GM12872 (cell line): ENCODE results near the gene CCNY.

Experiments used
- TF ChIP-seq, protein P1 (sequence below): IDR thresholded peaks from 3 replicates; pipeline ENCODE4 v1.5.1; 2011; ENCODE audit warnings: low read depth, mild to moderate bottlenecking, low read length, moderate library complexity; ENCODE audit not compliant: insufficient read depth

CCNY gene

DNA sequence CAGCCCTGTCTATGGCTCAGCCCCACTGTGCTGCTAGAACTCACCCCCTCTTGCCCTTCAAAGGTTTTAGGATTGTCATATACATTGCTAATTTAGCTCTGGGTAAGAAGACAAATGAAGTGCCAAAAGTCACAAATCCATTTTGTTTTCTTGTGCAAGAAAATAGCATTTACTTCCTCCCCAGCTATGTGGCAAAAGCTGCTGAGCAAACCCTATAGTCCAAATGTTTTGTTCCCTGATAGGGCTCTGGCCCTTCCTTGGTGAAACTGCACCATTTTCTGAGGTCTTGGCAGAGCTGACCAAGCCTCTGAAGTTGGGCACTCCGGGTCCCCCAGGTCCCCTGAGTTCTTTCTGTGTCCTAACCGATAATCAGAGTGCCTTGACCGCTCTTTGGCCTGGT, 184.7 kb downstream of the CCNY start:
- TF ChIP-seq, protein P1, sequence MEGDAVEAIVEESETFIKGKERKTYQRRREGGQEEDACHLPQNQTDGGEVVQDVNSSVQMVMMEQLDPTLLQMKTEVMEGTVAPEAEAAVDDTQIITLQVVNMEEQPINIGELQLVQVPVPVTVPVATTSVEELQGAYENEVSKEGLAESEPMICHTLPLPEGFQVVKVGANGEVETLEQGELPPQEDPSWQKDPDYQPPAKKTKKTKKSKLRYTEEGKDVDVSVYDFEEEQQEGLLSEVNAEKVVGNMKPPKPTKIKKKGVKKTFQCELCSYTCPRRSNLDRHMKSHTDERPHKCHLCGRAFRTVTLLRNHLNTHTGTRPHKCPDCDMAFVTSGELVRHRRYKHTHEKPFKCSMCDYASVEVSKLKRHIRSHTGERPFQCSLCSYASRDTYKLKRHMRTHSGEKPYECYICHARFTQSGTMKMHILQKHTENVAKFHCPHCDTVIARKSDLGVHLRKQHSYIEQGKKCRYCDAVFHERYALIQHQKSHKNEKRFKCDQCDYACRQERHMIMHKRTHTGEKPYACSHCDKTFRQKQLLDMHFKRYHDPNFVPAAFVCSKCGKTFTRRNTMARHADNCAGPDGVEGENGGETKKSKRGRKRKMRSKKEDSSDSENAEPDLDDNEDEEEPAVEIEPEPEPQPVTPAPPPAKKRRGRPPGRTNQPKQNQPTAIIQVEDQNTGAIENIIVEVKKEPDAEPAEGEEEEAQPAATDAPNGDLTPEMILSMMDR: no peak

DNA sequence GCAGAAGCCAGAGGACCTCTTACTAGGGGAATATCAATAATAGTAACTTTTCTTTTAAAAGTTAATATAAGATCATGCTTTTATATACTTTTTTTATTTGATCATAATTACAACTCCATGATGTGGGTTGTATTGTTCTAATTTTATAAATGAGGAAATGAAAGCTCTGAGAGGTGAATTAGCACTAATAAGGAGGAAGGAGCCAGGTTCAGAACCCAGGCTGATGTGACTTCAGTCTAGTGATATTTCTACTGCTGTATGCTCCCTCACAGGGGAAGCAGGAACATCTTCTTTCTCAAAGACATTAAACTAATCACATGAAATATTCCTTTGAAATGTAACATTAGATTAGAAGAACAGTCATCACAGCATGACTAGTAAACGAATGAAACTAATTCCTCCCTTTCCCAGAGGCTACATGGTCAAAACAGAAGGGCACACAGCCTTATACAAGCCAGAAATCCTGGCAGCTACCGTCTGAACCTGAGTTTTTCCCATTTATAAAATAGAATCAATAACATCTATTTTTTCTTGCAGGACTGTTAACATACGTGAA, 187.4 kb downstream of the CCNY start:
- TF ChIP-seq, protein P1: no peak

DNA sequence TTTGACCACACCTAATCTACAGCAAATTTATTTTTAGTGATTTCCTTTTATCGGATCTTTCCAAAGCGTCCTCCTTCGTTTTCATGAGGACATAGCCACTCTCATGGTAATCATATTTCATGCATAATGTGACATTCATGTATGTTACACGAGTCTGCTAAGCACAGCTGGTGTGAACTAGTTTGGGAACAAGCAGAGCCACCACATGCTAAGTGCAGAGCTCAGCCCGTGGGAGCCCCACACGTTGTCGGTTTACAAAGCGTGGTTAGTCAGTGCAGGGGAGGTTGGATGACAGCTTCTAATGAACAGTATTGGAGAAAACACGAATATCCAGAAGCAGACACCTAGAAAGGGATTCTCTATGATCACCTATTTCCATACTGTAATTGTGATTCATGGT, 190.4 kb downstream of the CCNY start:
- TF ChIP-seq, protein P1: no peak

DNA sequence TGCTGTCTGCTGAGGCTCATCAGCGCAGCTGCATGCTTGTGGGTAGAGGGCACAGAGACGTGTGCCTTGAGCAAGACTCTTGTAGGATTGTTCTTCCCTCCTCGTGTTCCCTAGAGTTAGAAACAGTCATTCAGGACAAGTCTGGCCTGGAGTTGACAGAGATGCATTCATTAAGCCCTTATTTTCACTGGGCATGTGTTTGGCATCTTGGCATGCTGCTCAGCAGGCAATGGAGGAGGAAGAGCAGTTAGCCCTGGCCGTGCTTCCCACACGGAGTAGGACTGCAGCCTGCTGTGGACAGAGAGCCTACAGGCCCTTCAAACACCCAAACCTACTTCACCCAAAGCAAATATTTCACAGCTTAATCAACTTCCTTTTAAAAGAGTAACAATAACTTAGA, 195.8 kb downstream of the CCNY start:
- TF ChIP-seq, protein P1: no peak

GRCh38 chr10:35533565-35533964, 197.3 kb downstream of the CCNY start:
- TF ChIP-seq, protein P1: no peak

DNA sequence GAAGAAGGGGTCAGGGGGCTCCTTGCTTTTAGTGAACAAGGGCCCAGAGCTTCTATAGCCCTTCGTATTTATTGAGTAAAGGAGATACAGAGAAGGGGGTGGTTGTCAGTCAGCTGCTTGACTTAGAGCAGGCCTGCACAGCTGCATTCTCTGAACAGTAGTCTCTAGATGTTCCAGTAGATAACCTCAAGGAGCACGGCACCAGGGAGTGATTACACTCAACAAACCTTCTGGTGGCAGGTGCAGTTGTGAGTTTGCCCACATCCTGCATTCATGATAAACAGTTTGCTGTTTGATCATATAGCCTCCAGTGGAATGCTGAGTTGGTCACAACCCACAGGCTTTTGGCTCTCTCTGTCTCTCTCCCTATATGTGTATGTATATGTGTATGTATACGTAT, 198.8 kb downstream of the CCNY start:
- TF ChIP-seq, protein P1: no peak

GRCh38 chr10:35536789-35537188, 200.5 kb downstream of the CCNY start:
- TF ChIP-seq, protein P1: no peak
